Glomerular visceral epithelial cell (primary cell): Measurements from ENCODE around the gene ZBTB7C.

ENCODE experiments used
- DNase-seq: peaks from one replicate; pipeline ENCODE4 v3.0.0-alpha.2; 2016; ENCODE audit errors: extremely low spot score

The ZBTB7C gene

DNA sequence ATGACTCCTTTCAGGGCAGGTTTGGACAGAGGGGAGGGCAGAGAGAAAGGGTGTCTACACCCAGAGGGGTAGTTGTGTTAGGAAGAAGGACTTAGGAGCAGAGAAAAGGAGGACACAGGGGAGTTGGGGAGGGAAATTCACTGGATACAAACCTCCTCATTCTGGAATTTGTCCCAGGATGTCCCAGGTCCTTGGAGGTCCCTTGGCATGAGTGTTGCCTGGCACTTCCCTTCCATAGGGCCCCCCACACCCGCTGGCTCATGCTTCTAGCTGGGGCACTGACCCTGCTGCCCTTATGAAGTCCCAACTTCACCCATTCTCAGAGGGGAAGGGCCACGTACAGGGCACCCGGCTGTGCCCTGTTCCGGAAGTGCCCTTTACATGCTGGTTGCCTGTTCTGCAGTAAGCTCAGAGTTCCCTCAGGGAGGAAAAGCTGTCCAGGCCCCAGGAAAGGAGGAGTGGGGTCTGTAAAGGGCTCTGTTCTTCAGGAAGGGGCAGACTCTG lies 385.1 kb downstream of the ZBTB7C start:
- DNase-seq = no peak

DNA sequence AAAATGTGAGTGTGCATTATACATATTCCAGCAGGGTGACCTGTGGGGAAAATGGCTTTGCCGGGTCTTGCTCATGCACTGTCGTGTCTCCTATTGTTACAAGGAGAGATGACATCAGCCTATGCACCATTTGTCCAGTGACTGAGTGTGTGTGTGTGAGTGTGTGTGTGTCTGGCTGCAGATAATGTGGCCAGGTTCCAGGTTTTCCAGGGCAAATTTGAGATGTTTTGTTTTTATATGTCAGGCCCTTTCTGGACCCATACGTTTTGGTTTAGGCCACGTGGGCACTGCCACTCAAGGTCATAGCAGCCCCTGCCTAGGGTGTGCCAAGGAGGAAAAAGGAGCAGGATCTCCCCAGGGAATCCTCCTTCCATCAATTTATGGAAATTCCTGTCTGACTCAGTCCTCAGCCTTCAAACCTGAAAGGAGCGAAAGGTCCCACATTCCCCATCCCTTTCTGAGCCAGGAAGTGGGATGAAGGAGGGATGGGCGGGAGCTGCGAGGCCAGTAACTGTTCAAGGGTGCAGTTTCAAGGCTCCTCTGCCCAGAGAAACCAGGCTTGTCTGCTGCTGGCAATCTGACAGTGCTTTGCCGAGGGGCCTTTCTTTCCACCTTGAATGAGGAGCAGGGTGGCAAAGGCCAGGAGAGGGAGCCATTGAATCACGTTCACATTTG lies 385.7 kb downstream of the ZBTB7C start:
- peak; percentile 90 for DNase-seq

DNA sequence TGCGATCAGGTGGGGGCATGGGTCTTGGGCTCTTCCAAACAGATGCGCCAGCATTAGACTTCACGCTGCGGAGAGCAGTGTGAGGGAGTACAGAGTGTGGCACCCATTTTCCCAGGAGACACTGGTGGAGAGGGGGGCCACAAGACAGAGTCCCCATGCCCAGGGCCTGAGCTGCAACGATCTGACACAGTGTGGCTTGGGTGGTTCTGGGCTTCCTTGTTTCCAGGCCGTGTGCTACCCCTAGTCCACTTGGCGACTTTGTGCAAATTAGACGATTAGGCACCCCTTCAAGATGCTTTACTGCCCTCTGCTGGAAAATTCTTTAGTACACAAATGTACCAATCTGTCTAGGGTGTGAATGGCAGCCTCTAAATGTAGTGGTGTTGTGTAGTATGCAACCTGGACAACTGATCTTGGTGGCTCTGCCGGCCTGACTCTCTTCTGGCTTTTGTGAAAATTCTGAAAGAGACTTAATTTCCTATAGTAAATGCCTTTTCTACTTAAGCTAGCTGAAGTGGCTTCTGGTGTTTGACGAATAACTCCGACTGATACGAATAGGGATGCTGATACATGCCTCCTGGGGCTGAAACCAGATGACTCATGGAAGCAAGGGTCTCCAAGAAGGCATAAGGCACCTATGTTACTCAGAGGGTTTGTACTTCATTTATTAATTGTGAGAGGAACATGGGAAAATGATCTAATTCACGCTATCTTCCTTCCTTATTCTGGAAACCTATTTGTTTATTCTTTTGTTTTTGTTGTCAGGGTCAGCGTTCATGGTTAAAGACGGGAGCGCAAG lies 386.5 kb downstream of the ZBTB7C start:
- peak; percentile 70 for DNase-seq

DNA sequence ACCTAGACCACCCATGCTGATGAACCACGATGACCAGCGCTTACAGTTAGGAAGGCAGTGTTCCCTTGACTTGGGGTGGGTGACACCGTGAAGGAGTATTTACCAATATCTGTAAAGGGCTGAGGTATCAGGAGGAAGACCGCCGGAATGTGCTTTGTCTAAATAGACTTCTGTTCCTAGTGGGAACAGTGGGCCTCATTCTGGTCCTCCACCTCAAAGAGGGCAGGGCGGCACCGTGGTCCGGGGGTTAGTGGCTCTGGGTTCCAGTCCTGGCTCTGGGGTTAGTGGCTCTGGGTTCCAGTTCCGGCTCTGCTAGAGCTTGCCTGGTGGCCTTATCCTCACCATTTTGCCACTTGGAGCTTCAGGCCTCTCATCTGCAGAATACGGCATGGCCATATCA lies 387.2 kb downstream of the ZBTB7C start:
- DNase-seq = no peak

DNA sequence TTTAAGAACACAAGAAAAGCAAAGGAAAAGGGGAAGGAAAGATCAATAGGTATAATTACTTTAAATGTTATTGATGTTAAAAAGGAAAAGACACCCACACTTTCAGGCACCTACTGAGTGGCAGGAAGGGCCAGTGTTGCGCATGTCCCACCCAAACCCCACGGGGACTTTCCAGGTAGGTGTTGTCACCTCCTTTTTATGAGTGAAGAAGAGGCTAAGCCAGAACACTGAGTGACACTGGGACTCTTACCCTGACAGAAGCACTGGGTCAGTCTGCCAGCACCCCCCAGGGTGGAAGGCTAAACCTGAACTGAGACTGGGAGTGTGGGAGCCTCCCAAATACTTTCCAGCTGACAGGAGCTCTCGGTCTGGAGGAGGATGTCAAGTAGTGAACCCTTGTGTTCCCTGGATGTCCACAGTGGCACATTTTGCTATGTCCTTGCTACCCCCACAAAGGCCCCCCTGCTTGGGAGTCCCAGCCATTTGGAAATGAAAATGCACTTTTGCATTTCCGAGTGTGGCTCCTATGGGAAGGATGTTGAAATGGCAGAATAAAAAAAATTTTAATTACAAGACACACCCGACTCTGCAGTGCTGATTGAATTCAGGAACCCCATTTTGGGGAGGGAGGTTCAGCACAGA lies 387.8 kb downstream of the ZBTB7C start:
- DNase-seq = no peak

DNA sequence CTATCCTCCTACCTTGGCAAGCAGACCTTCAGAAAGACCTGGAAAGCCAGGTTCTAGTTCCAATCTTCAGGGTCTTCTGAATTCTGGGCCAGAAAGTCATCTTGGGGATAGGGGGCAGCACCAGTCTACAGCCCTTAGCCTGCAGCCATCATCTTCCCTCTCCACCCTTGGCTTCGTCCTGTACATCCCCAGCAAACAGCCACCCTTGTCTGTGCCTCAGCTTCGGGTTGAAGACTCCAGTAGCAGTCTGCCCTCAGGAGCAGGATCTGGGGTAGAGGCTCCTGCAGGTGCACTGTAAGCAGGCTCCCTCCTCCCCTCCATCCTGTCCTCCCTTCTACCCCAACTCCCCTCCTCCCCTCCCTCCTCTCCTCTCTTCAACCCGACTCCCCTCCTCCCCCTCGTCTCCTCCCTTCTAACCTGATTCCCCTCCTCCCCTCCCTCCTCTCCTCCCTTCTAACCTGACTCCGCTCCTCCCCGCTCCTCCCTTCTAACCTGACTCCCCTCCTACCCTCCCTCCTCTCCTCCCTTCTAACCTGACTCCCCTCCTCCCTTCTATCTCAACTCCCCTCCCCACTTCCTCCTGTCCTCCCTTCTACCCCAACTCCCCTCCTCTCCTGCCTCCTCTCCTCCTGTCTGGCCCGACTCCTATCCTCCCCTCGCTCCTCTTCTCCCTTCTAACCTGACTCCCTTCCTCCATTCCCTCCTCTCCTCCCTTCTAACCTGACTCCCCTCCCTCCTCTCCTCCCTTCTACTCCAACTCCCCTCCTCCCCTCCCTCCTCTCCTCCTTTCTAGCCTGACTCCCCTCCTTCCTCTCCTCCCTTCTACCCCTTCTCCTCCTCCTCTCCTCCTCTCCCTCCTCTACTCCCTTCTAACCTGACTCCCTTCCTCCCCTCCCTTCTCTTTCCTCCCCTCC lies 388.6 kb downstream of the ZBTB7C start:
- no peak for DNase-seq

DNA sequence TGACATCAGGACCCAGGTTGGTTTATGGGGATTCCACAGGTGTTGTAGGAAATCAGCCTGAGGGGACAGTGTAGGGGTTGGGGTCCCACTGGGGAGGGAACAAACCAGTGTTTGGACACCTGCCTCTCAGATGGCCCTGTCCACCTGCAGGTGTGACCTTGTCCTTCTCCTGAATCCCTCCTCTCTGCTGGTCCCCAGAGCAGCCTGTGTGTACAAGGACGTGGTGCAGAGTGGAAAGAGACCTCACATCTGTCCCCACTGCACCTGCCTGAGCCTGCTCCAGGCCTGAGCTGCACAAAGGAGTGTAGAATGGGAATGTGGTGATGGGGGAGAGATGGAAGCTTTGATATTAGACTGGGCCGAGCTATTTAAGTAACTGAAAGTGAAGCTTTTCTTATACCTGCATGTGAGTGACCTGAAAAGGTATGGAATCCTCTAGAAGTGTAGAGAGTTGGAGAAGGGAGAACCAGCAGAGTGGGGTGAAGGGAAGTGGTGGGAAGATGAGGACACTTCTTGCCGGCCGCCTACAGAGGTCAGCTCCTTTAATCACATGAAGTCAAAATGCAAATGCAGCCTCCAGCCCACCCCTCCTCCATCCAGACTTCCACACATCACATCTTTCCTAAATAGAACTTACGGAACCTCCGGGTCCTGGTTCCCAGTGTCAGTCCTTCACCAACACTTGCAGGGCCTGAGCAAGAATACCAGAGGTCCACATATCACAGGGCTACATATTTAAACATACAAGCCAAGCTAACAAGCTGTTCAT lies 389.4 kb downstream of the ZBTB7C start:
- no peak for DNase-seq

DNA sequence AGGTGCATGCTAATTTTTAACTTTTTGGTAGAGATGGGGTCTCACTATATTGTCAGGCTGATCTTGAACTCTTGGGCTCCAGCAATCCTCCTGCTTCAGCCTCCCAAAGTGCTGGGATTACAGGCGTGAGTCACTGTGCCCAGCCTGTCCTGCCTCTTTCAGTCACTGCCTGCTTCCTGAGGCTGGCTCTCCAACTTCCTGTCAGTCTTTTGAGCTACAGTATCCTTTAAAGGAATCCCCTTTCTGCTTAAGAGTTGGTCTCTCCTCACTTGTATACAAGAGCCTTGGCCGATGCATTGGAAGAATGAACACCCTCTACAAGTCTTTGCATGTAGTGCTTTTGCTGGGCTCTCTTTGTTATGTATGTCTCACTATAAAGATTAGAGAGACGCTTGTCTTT lies 390.3 kb downstream of the ZBTB7C start:
- DNase-seq = no peak

DNA sequence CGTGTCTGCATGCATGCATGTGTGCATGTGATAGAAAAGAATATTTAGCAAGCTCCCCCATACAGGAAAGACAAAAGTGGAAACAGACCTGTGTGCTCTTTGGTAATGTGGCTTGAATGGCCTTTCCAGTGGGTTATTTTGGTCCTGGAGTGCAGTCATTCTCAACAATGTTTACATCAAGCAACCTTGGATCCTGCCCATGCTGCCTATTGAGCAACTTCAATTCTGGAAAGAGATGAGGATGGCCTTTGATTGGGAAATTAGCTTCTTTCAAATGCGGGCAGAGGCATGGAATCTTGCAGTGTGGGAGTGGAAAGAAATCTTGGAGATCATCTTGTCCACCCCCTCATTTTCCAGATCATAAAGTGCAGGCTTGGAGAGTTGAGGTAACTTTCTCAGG lies 391.5 kb downstream of the ZBTB7C start:
- no peak for DNase-seq

DNA sequence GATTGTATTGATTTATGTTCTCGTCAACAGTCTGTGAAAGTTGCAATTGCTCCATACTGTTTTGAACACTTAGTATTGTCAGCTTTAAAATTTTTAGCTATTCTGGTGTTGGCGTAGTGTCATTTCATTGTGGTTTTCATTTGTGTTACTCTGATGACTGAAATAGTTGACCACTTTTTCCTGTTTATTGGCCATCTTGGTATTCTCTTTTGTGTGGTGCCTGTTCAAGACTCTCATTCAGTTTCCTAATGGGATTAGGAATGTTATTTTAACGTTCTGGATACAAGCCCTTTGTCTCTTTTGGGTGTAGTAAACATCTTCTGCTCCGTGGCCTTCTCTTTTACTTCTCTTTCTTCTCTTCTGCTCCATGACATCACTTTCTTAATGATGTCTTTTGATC lies 396.0 kb downstream of the ZBTB7C start:
- no peak for DNase-seq

DNA sequence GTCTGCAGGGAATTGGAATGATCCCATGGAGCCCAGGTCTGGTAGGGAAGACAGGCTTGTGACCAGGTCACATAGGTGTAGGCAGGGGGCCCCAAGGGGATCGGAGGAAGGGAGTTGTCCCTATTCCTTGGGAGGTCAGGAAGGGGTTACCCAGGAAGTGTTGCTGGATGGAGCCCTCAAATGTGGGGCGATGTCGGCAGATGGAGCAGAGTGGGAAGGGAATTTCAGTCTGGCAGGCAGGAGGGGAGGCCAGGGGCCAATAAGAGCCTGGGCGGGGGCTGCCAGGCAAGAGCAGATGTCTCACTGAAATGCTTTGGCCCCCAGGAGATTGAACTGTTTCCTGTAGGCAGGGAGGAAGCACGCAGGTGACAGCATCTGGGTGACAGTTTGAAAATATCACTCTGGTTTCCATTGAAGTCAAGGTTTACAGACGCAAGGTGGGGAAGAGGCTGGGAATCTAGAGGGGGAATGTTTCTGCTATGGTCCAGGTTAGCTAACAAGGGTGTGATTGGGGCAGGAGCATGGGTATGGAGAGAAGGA lies 397.2 kb downstream of the ZBTB7C start:
- DNase-seq = no peak

DNA sequence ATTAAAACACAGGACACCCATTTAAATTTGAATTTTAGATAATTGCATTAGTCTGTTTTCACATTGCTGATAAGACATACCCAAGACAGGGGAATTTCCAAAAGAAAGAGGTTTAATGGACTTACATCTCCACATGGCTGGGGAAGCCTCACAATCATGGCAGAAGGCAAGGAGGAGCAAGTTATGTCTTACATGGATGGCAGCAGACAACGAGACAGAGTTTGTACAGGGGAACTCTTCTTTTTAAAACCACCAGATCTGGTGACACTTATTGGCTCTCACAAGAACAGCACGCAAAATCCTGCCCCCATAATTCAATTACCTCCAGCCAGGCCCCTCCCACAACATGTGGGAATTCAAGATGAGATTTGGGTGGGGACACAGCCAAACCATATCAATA lies 398.9 kb downstream of the ZBTB7C start:
- DNase-seq = no peak

DNA sequence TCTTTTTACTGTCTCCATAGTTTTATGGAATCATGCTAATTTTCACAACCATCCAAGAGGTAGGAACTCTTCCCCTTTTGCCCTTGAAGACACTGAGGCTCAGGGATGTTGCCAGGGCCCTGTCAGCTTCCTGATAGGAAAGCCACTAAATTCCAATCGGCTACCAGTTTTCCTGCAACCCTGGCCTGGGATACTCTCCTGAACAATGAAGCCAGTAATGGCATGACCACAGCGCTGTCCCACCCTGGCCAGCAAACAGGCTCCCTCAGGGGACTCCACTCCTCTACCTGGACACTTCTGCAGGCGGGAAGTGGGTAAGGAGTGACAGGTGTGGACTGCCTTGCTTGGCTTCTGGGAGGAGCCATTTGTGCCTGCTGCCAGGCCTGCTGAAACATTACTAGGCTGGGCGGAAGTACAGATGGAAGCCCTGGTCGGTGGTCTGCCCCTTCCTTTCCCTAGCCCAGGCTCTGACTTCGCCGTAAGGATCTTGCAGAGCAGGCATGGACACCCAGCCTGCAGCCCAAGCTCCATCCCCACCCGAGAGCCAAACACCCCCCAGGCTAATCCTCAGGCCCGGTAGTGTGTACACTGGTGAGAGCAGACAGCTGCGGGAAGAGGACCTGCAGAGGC lies 400.0 kb downstream of the ZBTB7C start:
- no peak for DNase-seq

DNA sequence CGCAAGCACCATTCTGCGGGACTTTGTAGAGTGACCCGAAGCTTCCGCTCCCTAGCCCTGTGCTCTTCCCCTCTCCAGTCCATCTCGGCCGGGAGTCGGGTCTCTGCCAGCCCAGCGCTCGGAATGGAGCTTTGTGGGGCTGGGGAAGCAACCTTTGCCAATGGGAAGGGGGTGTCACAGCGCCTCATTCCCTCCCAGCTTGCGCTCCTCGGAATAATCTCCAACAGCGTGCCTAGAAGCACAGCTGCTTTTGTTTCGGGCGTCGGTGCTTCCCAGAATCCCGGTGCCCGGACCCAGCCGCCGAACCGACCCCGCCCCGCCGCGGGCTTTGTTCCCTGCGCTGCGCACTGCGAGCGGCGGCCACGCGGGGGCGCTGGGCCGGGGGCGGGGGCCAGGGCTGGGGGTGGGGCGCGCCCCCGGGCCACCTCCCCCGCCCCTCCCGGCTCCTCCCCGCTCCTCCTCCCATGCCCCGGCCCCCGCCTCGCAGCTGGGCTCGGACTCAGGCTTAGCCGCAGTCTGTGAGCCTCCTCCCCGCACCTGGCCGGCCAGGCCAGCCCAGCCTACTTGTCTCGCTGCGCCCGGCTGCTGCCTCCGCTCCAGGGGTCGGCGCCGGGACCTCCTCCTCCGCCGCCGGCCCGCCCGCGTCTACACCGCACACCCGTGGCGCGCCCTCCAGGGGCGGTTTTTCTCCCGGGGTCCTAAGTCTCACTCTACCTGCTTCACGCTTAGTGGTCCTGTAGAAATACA lies 401.1 kb downstream of the ZBTB7C start:
- DNase-seq = peak; percentile 88

DNA sequence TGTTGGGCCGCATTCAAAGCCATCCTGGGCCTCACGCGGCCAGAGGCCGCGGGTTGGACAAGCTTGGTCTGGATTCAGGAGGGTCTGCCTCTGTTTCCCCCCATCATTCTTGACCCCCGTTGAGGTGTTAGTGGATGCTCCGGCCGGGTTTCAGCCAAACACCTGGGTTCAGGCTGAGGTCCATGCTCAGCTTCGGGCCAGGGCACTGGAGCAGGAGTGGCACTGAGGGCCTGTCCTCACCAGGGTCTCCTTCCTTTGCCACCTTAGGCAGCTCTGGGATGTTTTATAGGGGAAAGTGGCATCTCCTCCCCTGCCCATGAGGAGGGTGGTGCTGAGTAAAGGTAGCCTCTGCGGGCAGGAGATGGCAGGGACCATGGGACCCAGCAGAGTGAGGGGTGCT lies 401.8 kb downstream of the ZBTB7C start:
- DNase-seq = no peak

DNA sequence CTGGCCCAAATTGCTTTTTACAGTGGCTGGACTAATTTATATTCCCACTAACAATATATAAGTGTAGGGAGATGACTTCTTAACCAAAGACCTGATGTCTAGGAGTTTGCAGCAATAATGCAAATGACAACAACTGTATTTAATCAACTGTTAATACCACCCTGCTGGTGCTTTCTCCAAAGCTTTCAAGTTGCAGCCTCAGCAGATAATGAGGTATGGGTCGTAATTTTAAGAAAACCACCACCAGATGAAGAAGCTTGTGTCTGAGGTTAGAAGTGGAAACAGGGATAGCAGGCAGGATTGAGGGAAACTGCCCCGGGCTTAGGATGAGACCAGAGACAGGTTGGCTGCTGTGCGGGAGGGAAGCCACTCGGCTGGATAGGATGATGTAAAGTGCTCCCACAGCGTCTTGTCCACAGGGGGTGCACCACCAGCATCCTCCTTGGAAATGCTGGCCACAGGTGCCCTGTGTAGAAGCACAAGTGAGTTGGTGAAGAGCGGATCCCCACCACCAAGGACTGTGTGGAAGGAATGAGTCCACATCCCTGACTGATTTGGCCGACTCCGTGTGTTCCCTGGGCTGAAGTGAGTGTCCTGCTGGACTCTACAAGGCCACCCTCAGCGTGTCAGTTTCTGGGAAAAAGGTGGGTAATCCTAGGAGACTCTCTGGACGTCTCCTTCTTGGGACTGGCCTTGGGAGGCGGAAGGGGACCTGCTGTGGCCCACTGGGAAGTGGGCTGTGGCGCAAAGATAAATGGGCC lies 402.6 kb downstream of the ZBTB7C start:
- DNase-seq = no peak

DNA sequence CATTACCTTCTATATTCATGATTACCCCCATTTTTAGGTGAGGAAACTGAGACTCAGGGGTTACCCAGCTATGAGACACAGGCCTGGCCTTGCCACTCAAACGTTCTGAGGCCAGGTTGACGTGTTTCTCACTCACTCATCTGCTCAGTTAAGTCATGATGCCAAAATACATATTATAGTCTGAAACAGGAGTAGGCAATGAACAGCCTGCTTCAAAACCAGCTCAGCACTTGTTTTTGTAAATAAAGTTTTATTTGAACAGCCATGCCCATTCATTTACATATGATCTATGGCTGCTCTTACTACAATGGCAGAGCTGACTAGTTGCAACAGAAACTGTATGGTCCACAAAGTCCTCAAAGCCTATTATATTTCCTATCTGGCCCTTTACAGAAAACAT lies 404.6 kb downstream of the ZBTB7C start:
- no peak for DNase-seq

DNA sequence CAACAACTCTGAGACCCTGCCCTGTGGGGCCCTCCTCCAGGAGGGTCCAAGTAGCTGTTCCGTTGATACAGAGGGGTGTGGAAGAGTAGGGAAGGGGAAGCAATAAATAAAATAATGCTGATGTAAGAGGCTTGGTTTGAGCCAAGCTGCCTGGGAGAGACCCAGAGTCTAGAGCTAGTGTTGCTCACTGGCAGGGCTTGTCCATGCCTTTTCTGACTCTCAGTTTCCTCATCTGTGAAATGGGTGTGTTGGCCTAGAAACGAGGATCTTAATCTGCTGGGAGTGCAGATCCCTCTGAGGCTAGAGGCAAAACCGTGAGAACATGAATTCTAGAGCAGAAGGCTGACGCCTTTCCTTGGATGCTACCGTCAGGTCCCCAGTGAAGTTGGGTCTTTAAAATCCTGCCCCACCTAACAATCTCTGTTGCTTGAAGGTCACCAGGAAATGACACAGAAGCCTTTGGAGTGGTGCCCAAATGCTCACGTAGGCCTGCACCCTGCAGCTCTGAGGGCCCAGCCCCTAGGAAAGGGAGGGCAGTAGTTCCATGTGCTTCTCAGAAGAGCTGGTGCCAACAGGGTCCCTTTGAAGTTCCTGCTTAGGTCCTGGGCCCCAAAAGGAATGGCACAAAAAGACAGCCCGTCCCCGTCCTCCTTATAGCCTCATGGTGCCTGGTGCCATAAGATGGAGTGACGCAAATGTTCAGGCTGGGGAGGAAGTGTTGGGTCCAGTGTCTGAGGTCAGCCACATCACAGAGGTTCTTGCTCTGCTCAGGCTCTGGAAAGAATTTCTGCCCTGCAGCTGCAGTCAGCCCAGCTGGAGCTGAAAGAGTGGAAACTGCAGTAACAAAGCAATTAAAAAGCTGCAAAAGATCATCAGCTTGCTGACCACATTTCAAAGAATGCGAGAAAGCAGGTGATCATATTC lies 405.5 kb downstream of the ZBTB7C start:
- DNase-seq = peak; percentile 85
